HepG2 (cell line): Measurements from ENCODE around the gene GNG7. TPM values are rescaled to one million over a fixed set of nuclear protein-coding genes. Genes with fewer than 3 reads are reported as not detected.

Experiments used
- ARID5B ChIP-seq: IDR thresholded peaks from 2 replicates; pipeline ENCODE4 v1.4.0; 2020; ENCODE audit warnings: mild to moderate bottlenecking, missing genetic modification reagents
- HOXA3 ChIP-seq: sonication (generic); formaldehyde crosslinking; IDR thresholded peaks from 2 replicates; pipeline ENCODE4 v1.5.0; 2020; ENCODE audit warnings: missing genetic modification reagents
- NAIF1 ChIP-seq: sonication (generic); formaldehyde crosslinking; IDR thresholded peaks from 2 replicates; pipeline ENCODE4 v1.5.0; 2020; ENCODE audit warnings: mild to moderate bottlenecking, missing genetic modification reagents, borderline replicate concordance
- PRMT3 ChIP-seq: sonication (generic); formaldehyde crosslinking; IDR thresholded peaks from 2 replicates; pipeline ENCODE4 v1.8.1; 2022; ENCODE audit warnings: low read depth, mild to moderate bottlenecking, moderate library complexity, missing genetic modification reagents, borderline replicate concordance
- ZBTB33 ChIP-seq: sonication (generic); formaldehyde crosslinking; IDR thresholded peaks from 2 replicates; pipeline ENCODE4 v1.4.0; 2020; ENCODE audit warnings: missing genetic modification reagents
- ZBTB4 ChIP-seq: sonication (generic); formaldehyde crosslinking; IDR thresholded peaks from 2 replicates; pipeline ENCODE4 v1.4.0; 2020; ENCODE audit warnings: missing genetic modification reagents, mild to moderate bottlenecking, borderline replicate concordance
- ZNF282 ChIP-seq: fragments of 450-650 bp; IDR thresholded peaks from 2 replicates; pipeline ENCODE4 v1.6.1; 2018; ENCODE audit not compliant: partially characterized antibody
- ZNF652 ChIP-seq: IDR thresholded peaks from 2 replicates; pipeline ENCODE4 v1.6.1; 2016; ENCODE audit warnings: low read depth, borderline replicate concordance
- polyA plus RNA-seq, 8 experiments: library from polyadenylated mRNA; depleted of rRNA in 3 of 8; stranded (reverse) in 7 of 8; unstranded in 1 of 8; fragments of >200 nt; fragmentation: Illumina TruSeq in 4 of 8; extraction: Trizol in 4 of 8; gene quantifications; 2 replicates each; pipeline versions ENCODE4 v1.2.1 to v1.2.3, GENCODE V29; 2011 to 2016; ENCODE audit warnings: low read depth in 4 of 8, missing spikeins in 1 of 8, mixed read lengths in 1 of 8; ENCODE audit not compliant: insufficient read depth in 1 of 8
- total RNA-seq, 5 experiments: library from RNA; depleted of rRNA; stranded (reverse); fragments of >200 nt; fragmentation: Illumina TruSeq; extraction: Trizol; gene quantifications; 2 replicates each; pipeline ENCODE4 v1.2.3, GENCODE V29; 2016; ENCODE audit warnings: low read depth in 1 of 5
- TF ChIP-seq, protein P1 (sequence below): sonication (generic); formaldehyde crosslinking; IDR thresholded peaks from 2 replicates; pipeline ENCODE4 v1.5.1; 2020; ENCODE audit warnings: mild to moderate bottlenecking, missing genetic modification reagents, moderate library complexity

Gene GNG7
- total and polyA plus RNA-seq, 2 of the 13 experiments (the other 11 are each of a cell fraction or from before 2014, with no cell fraction given), result 1.4 to 3.3 TPM

DNA sequence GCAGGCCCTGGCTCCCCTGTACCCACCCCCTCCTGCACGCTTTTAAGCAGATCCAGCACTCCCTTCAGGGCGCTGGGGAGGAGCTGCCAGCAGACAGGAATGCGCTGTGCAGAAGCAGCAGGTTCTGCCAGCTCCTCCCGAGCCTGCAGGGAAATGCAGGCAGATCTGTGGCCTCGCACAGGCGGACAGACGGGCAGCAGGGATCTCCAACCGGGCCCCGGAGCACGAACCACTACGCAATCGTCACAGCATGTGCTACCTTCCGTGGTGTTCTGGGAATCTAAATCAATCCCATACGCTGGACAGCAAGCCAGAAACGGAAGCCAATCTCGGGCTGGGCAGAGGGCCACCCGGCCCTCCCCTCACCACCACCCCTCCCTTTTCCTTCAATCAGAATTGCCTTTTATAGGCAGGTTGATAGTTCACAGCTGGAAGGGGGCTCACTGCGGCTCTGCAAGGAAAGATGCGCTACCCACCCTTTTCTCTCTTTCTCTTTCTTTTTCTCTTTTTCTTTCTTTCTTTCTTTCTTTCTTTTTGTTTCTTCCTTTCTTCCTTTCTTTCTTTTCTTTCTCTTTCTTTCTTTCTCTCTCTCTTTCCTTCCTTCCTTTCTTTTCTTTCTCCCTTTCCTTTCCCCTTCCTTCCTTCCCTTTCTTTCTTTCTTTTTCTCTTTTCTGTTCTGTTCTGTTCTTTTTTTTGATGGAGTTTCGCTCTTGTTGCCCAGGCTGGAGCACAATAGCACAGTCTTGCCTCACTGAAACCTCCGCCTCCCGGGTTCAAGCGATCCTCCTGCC, 99.9 kb downstream of the GNG7 start (continued):
- TF ChIP-seq ZNF282, result no peak
- TF ChIP-seq HOXA3, result no peak
- TF ChIP-seq ZBTB33, result peak; percentile 33; the same call in 1 of the 2 replicates
- TF ChIP-seq, protein P1, sequence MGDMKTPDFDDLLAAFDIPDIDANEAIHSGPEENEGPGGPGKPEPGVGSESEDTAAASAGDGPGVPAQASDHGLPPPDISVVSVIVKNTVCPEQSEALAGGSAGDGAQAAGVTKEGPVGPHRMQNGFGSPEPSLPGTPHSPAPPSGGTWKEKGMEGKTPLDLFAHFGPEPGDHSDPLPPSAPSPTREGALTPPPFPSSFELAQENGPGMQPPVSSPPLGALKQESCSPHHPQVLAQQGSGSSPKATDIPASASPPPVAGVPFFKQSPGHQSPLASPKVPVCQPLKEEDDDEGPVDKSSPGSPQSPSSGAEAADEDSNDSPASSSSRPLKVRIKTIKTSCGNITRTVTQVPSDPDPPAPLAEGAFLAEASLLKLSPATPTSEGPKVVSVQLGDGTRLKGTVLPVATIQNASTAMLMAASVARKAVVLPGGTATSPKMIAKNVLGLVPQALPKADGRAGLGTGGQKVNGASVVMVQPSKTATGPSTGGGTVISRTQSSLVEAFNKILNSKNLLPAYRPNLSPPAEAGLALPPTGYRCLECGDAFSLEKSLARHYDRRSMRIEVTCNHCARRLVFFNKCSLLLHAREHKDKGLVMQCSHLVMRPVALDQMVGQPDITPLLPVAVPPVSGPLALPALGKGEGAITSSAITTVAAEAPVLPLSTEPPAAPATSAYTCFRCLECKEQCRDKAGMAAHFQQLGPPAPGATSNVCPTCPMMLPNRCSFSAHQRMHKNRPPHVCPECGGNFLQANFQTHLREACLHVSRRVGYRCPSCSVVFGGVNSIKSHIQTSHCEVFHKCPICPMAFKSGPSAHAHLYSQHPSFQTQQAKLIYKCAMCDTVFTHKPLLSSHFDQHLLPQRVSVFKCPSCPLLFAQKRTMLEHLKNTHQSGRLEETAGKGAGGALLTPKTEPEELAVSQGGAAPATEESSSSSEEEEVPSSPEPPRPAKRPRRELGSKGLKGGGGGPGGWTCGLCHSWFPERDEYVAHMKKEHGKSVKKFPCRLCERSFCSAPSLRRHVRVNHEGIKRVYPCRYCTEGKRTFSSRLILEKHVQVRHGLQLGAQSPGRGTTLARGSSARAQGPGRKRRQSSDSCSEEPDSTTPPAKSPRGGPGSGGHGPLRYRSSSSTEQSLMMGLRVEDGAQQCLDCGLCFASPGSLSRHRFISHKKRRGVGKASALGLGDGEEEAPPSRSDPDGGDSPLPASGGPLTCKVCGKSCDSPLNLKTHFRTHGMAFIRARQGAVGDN (CRISPR knock-in tag), result peak; percentile 67
- TF ChIP-seq PRMT3, result no peak
- TF ChIP-seq ARID5B, result no peak
- no peak for TF ChIP-seq ZNF652 (CRISPR knock-in tag)
- TF ChIP-seq ZBTB4 (CRISPR knock-in tag), result 0 out of 2 replicates have a peak, but pooled peaks have one; percentile 34
- no peak for TF ChIP-seq NAIF1 (CRISPR knock-in tag)
